ENCODE data around the gene CD84. TPM values are rescaled to one million over a fixed set of nuclear protein-coding genes. Genes with fewer than 3 reads are reported as not detected.
A peak's percentile ranks its signal among the peaks of the same experiment; 100 is the strongest.
"Not testable (repeated sequence)": the region's sequence is repeated elsewhere in the genome, so short reads cannot be mapped to it uniquely, and the experiment has no call there.

Gene CD84
- total RNA-seq, 1 experiment from 2014 or later = not detected

- intact Hi-C loops (cut with micrococcal nuclease; ENCODE audit: unreplicated experiment) = no loop called here
- no peak for DNase-seq (ENCODE audit: low spot score)
- H3K27me3 ChIP-seq (replicated peaks; ENCODE audit: insufficient read depth, low read depth, low read length, poor library complexity) = no peaks in the 10 kb centered on the region
- BruUV-seq (replicated peaks) = no TSS peak
- TF ChIP-seq EZH2 (IDR thresholded peaks at IDR 0.05; ENCODE audit: borderline replicate concordance, low read depth, low read length, poor library complexity, severe bottlenecking) = no peak
- TF ChIP-seq CTCF (conservative IDR thresholded peaks at IDR 0.05; ENCODE audit: low read depth, low read length) = no peak
- H3K27ac ChIP-seq (ENCODE audit: low read depth, low read length, poor library complexity, severe bottlenecking) = no peak overlapping the region
- ChIA-PET POLR2A (ENCODE audit: low non-redundant PET) (no interaction called here), CTCF (no interaction called here)
- H3K36me3 ChIP-seq (ENCODE audit: insufficient read depth, low read length, poor library complexity, severe bottlenecking) = no peaks in the 10 kb centered on the region
- no peaks in the 10 kb centered on the region for H3K4me1 ChIP-seq (ENCODE audit: insufficient read depth, low read length, poor library complexity, severe bottlenecking)
- H3K9me3 ChIP-seq (ENCODE audit: low read depth, low read length, poor library complexity, severe bottlenecking) = peaks cover 12% of the 10 kb centered on the region
- H3K4me3 ChIP-seq (ENCODE audit: low read depth, low read length, poor library complexity, severe bottlenecking) = no peak overlapping the region
Observed at GRCh38 chr1:160499631-160500030, 79.7 kb downstream of the CD84 start.

GRCh38 chr1:160498301-160499065 is 80.8 kb downstream of the CD84 start:
- H3K27ac ChIP-seq (ENCODE audit: low read depth, low read length, poor library complexity, severe bottlenecking); H3K4me3 ChIP-seq (ENCODE audit: low read depth, low read length, poor library complexity, severe bottlenecking); H3K27me3 ChIP-seq (replicated peaks; ENCODE audit: insufficient read depth, low read depth, low read length, poor library complexity); H3K4me1 ChIP-seq (ENCODE audit: insufficient read depth, low read length, poor library complexity, severe bottlenecking); CTCF ChIA-PET; BruUV-seq (replicated peaks); DNase-seq (ENCODE audit: low spot score); H3K36me3 ChIP-seq (ENCODE audit: insufficient read depth, low read length, poor library complexity, severe bottlenecking); POLR2A ChIA-PET (ENCODE audit: low non-redundant PET); intact Hi-C loops (cut with micrococcal nuclease; ENCODE audit: unreplicated experiment): not testable (repeated sequence)
- H3K9me3 ChIP-seq (ENCODE audit: low read depth, low read length, poor library complexity, severe bottlenecking) = peaks cover 12% of the 10 kb centered on the region

GRCh38 chr1:160496334-160496733 is 83.0 kb downstream of the CD84 start:
- no peak overlapping the region for H3K4me3 ChIP-seq (ENCODE audit: low read depth, low read length, poor library complexity, severe bottlenecking)
- H3K27ac ChIP-seq (ENCODE audit: low read depth, low read length, poor library complexity, severe bottlenecking) = no peak overlapping the region
- H3K27me3 ChIP-seq (replicated peaks; ENCODE audit: insufficient read depth, low read depth, low read length, poor library complexity) = no peaks in the 10 kb centered on the region
- peaks cover 12% of the 10 kb centered on the region for H3K9me3 ChIP-seq (ENCODE audit: low read depth, low read length, poor library complexity, severe bottlenecking)
- H3K36me3 ChIP-seq (ENCODE audit: insufficient read depth, low read length, poor library complexity, severe bottlenecking) = no peaks in the 10 kb centered on the region
- POLR2A ChIA-PET (ENCODE audit: low non-redundant PET) = no interaction called here
- H3K4me1 ChIP-seq (ENCODE audit: insufficient read depth, low read length, poor library complexity, severe bottlenecking) = no peaks in the 10 kb centered on the region
- TF ChIP-seq CTCF (conservative IDR thresholded peaks at IDR 0.05; ENCODE audit: low read depth, low read length) = no peak
- TF ChIP-seq EZH2 (IDR thresholded peaks at IDR 0.05; ENCODE audit: borderline replicate concordance, low read depth, low read length, poor library complexity, severe bottlenecking) = no peak
- CTCF ChIA-PET = no interaction called here
- no TSS peak for BruUV-seq (replicated peaks)
- DNase-seq (ENCODE audit: low spot score) = no peak
- intact Hi-C loops (cut with micrococcal nuclease; ENCODE audit: unreplicated experiment) = no loop called here

- H3K36me3 ChIP-seq (ENCODE audit: insufficient read depth, low read length, poor library complexity, severe bottlenecking) = no peaks in the 10 kb centered on the region
- H3K4me1 ChIP-seq (ENCODE audit: insufficient read depth, low read length, poor library complexity, severe bottlenecking) = no peaks in the 10 kb centered on the region
- no TSS peak for BruUV-seq (replicated peaks)
- H3K9me3 ChIP-seq (ENCODE audit: low read depth, low read length, poor library complexity, severe bottlenecking) = peaks cover 12% of the 10 kb centered on the region
- no peaks in the 10 kb centered on the region for H3K27me3 ChIP-seq (replicated peaks; ENCODE audit: insufficient read depth, low read depth, low read length, poor library complexity)
- DNase-seq (ENCODE audit: low spot score) = peak; percentile 16
- intact Hi-C loops (cut with micrococcal nuclease; ENCODE audit: unreplicated experiment) = no loop called here
- ChIA-PET CTCF (no interaction called here), POLR2A (ENCODE audit: low non-redundant PET) (no interaction called here)
- no peak overlapping the region for H3K27ac ChIP-seq (ENCODE audit: low read depth, low read length, poor library complexity, severe bottlenecking)
- H3K4me3 ChIP-seq (ENCODE audit: low read depth, low read length, poor library complexity, severe bottlenecking) = no peak overlapping the region
- TF ChIP-seq EZH2 (IDR thresholded peaks at IDR 0.05; ENCODE audit: borderline replicate concordance, low read depth, low read length, poor library complexity, severe bottlenecking) (no peak), CTCF (conservative IDR thresholded peaks at IDR 0.05; ENCODE audit: low read depth, low read length) (peak; percentile 44)
Observed at GRCh38 chr1:160494620-160495019, 84.7 kb downstream of the CD84 start.
